Neutrophil (primary cell): ENCODE measurements around the gene LYRM1.

Experiments
- H3K27ac ChIP-seq: fragments of 200-600 bp; sonication (generic); 2 replicates; pipeline ENCODE4 v1.5.1; 2016; ENCODE audit warnings: mild to moderate bottlenecking, moderate library complexity
- H3K27me3 ChIP-seq: fragments of 200-600 bp; sonication (generic); 2 replicates; pipeline ENCODE4 v1.6.0; 2016; ENCODE audit warnings: mild to moderate bottlenecking
- H3K36me3 ChIP-seq: fragments of 200-600 bp; sonication (generic); 2 replicates; pipeline ENCODE4 v1.5.1; 2017
- H3K4me1 ChIP-seq, 2 experiments: fragments of 200-600 bp in 1 of 2; sonication (generic) in 1 of 2; 1 replicate in 1 of 2; 2 replicates in 1 of 2; pipeline versions ENCODE4 v1.5.1 to v1.6.1; 2013 to 2016; ENCODE audit warnings: low read depth in 1 of 2, low read length in 1 of 2, mild to moderate bottlenecking in 1 of 2, moderate library complexity in 1 of 2; ENCODE audit not compliant: control insufficient read depth in 1 of 2, insufficient read depth in 1 of 2
- H3K4me3 ChIP-seq, 2 experiments: fragments of 200-600 bp in 1 of 2; sonication (generic) in 1 of 2; 1 replicate in 1 of 2; 2 replicates in 1 of 2; pipeline ENCODE4 v1.5.1; 2013 to 2016; ENCODE audit warnings: low read depth in 1 of 2, low read length in 1 of 2, mild to moderate bottlenecking in 1 of 2, moderate library complexity in 1 of 2
- H3K9me3 ChIP-seq: fragments of 200-600 bp; sonication (generic); 2 replicates; pipeline ENCODE4 v1.5.1; 2016
- CTCF ChIP-seq: fragments of 200-600 bp; sonication (generic); IDR thresholded peaks from 2 replicates; pipeline ENCODE4 v1.5.1; 2016; ENCODE audit warnings: antibody characterized with exemption

The LYRM1 gene

GRCh38 chr16:20889625-20890275, 10.8 kb upstream of the LYRM1 start:
- H3K4me3 ChIP-seq = no peak overlapping the region
- H3K36me3 ChIP-seq = peaks cover 13% of the 10 kb centered on the region
- H3K4me1 ChIP-seq = peaks cover 0 to 8% of the 10 kb centered on the region in 2 experiments
- no peaks in the 10 kb centered on the region for H3K9me3 ChIP-seq
- no peak overlapping the region for H3K27ac ChIP-seq
- TF ChIP-seq CTCF = no peak
- H3K27me3 ChIP-seq = no peaks in the 10 kb centered on the region

DNA sequence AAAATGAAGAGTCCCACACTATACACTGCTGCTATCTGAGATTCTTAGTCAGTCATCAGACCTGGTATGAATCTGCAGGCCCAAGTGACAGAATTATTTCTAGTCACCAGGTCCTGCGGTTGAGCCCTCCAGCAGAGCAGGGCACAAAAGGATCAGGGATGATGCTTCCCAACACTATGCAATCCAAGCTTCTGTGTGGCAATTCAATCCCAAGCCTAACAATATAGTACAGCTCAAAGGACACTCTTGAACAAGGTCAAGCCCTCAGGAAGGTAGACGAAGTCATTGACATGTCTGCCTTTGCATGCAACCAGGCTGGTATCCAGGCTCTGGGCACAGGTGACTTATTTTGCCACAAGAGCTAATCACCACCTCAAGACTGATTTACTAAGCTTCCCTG, 6.2 kb upstream of the LYRM1 start:
- H3K9me3 ChIP-seq = no peaks in the 10 kb centered on the region
- no peaks in the 10 kb centered on the region for H3K27me3 ChIP-seq
- H3K36me3 ChIP-seq = peaks cover 17% of the 10 kb centered on the region
- no peak for TF ChIP-seq CTCF
- no peak overlapping the region for H3K4me3 ChIP-seq
- H3K4me1 ChIP-seq = peaks cover 3 to 4% of the 10 kb centered on the region in 2 experiments
- no peak overlapping the region for H3K27ac ChIP-seq

DNA sequence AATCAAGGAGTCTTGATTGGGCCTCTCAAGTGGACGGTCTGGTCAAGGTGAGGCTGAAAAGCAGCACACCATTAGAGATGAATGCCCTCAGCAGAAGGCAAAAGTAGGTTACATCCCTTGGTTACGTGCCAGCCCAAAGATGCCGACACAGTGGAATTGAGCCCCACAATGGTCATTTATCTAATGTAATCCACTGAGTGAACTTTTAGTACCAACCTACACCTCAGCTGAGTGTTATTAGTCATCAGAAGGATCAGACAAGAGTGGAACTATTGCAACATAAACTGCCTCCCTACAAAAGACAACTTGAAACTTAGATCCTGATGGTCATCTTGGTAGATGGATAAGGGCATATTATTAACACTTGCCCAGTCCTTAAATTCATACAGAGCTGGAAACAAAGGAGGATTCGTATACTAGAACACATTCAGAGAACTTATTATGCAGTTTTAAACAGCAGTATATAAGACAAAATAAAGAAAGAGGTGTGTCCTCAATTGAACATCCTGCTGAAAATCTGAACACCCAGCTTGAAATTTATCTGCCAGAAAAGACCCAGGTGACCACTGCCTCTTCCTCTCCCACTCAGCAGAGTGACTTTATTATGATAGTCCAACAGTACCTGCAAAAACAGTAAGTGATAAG, 3.2 kb upstream of the LYRM1 start:
- H3K4me3 ChIP-seq = no peak overlapping the region
- H3K36me3 ChIP-seq = peaks cover 12% of the 10 kb centered on the region
- H3K27ac ChIP-seq = no peak overlapping the region
- no peaks in the 10 kb centered on the region for H3K27me3 ChIP-seq
- no peak for TF ChIP-seq CTCF
- no peaks in the 10 kb centered on the region for H3K9me3 ChIP-seq
- H3K4me1 ChIP-seq = peaks cover 19 to 25% of the 10 kb centered on the region in 2 experiments

DNA sequence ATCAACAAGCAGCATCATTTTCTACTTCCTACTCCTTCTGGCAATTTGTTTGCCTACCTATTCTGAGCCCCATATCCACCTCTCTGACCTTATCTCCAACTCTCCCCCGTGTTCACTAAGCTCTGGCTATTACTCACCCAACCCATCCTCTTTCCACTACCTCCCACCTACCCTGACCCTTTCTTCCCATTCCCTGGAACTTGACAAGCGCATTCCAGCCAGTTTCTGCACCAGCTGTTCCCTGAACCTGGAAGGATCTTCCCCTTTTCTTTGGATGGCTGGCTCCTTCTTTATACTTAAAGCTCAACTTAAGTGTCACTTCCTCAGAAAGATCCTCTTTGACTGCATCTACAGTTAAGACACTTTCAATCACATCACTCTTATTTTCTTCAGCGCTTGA, 2.6 kb upstream of the LYRM1 start:
- no peak for TF ChIP-seq CTCF
- H3K9me3 ChIP-seq = no peaks in the 10 kb centered on the region
- H3K4me1 ChIP-seq = peaks cover 25 to 30% of the 10 kb centered on the region in 2 experiments
- H3K27me3 ChIP-seq = no peaks in the 10 kb centered on the region
- no peak overlapping the region for H3K27ac ChIP-seq
- H3K36me3 ChIP-seq = peaks cover 12% of the 10 kb centered on the region
- no peak overlapping the region for H3K4me3 ChIP-seq

DNA sequence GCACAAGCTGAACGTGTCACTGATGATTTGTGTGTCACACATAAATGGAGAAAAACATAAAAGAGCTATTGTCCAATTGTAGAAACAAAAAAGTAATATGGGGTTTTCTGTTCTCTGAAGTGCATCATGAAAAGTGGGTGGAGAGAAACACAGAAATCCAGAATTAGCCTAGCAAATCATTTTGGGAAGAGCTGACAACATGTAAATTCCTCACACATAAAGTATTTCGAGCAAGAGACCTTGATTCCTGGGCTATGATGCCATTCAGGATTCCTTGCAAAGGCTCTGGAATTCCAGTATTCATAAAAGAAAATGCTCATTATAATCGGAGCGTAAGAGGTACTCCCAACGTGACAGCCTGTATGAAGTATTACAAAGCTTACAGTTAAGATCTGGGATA, 1.5 kb upstream of the LYRM1 start:
- Histone ChIP-seq H3K4me3 (peak overlapping the region; percentile 88 to 92), H3K27me3 (no peaks in the 10 kb centered on the region), H3K36me3 (peaks cover 5% of the 10 kb centered on the region), H3K27ac (peak overlapping the region; percentile 97), H3K4me1 (peaks cover 36 to 42% of the 10 kb centered on the region in 2 experiments), H3K9me3 (no peaks in the 10 kb centered on the region)
- TF ChIP-seq CTCF = no peak
